ENCODE measurements around the gene DDB1.

DNA sequence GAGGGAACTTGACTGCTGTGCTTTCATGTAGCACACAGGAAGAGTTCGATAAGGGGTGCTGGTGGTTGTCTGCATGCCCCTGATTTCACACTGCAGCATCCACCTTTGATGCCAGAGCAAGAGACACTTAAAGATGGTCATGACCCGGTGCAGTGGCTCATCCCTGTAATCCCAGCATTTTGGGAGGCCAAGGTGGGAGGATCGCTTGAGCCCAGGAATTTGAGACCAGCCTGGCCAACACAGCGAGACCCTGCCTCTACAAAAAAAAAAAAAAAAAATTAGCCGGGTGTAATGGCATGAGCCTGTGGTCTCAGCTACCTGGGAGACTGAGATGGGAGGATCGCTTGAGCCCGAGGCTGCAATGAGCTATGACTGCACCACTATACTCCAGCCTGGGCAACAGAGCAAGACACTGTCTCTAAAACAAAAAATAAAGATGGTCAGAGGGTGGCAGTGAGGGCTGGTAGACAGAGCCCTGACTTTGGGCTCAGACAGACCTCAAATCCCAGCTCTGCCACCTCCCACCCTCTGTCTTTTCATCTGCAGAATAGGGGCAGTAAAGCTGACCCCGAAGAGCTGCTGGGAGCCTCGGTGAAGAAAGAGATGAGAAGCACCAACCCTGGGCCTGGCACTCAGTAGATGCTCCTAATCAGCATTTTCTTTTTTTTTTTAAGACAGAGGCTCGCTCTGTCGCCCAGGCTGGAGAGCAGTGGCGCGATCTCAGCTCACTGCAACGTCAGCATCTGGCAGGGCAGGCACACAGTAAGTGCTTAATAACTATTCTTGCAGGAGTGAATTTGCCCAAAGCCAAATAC is 55.5 kb downstream of the DDB1 start:
- no peak for TF ChIP-seq SUZ12 (IDR thresholded peaks at IDR 0.05)
- TF ChIP-seq, protein P1, sequence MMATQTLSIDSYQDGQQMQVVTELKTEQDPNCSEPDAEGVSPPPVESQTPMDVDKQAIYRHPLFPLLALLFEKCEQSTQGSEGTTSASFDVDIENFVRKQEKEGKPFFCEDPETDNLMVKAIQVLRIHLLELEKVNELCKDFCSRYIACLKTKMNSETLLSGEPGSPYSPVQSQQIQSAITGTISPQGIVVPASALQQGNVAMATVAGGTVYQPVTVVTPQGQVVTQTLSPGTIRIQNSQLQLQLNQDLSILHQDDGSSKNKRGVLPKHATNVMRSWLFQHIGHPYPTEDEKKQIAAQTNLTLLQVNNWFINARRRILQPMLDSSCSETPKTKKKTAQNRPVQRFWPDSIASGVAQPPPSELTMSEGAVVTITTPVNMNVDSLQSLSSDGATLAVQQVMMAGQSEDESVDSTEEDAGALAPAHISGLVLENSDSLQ (IDR thresholded peaks at IDR 0.05) = no peak
